Measurements from ENCODE around the gene AQP3.

DNA sequence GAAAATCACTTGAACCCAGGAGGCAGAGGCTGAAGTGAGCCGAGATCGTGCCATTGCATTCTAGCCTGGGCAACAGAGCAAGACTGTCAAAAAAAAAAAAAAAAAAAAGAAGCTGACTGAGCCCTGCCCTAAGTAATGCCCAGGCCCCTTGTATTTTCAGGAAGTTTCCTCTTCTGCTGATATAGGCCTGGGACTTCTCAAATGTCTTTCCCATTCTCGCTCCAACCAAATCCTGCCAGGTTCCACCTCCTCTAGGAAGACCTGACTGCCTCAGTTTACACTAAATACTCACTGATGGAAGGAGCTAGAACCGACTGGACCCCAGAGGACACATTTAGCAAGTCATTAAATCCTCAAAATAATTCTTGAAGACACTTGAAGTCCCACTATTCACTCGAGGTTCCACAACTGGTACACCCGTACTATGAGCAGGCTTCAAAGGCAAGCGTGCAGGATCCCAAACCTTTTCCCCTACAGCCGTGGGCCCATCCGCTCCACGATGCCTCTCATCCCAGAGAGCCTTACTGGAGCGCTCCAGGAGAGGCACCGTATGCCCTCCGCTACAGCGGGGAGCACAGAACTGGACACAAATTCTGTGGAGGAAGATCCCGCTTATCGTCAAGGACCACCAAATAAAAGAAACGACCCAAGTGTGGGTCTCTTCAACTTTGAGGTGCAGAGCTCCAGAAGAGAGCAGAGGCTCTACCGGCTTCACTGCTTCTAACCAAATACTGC lies 25.7 kb upstream of the AQP3 start:
- TF ChIP-seq CTCF (IDR thresholded peaks at IDR 0.05) (no peak), ZFX (IDR thresholded peaks at IDR 0.05; ENCODE audit: borderline replicate concordance) (no peak)

Measured in 22Rv1 (cell line).